ENCODE data around the gene ABHD14A. TPM values are rescaled to one million over a fixed set of nuclear protein-coding genes. Genes with fewer than 3 reads are reported as not detected.

The ABHD14A gene
- total RNA-seq, 6 experiments from 2014 or later, result 8.3 to 22.2 (median 15.1) TPM

DNA sequence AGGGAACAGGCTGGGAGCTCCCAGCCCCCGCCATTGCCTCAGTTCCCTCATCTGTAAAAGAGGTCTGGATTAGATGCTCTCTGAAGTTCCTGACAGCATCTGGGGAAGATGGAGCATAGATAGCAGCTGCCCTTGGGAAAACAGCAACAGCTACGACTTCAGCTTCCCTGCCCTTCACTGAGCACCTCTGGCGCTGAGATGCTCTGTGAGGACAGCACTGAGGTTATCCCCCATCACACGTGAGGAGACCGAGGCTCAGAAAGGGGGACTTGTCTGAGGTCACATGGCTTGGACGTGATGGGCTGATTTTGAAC is 31.9 kb downstream of the ABHD14A start:
- Histone ChIP-seq H3K4me1 (peaks cover 0 to 9% (median 0%) of the 10 kb centered on the region in 4 donors), H3K36me3 (no peaks in the 10 kb centered on the region), H3K27me3 (no peaks in the 10 kb centered on the region), H3K4me3 (no peak overlapping the region), H3K27ac (no peak overlapping the region), H3K9me3 (no peaks in the 10 kb centered on the region)
- ATAC-seq, result no peak
- DNase-seq, result no peak
- 45% methylated on average over 3 of the region's 6 CpGs for WGBS (ENCODE audit: insufficient coverage, low coverage, low lambda C conversion rate, missing lambda C conversion rate)
- TF ChIP-seq CTCF (IDR thresholded peaks at IDR 0.05) (no peak), POLR2A (IDR thresholded peaks at IDR 0.05) (no peak)
- intact Hi-C loops (cut with DNase I), result no loop called here

- Histone ChIP-seq H3K4me1 (peaks cover 0 to 9% (median 0%) of the 10 kb centered on the region in 4 donors), H3K27ac (no peak overlapping the region), H3K4me3 (no peak overlapping the region), H3K27me3 (no peaks in the 10 kb centered on the region), H3K36me3 (no peaks in the 10 kb centered on the region), H3K9me3 (no peaks in the 10 kb centered on the region)
- no peak for DNase-seq
- intact Hi-C loops (cut with DNase I), result no loop called here
- ATAC-seq, result no peak
- no peak for TF ChIP-seq POLR2A (IDR thresholded peaks at IDR 0.05)
- no peak for TF ChIP-seq CTCF (IDR thresholded peaks at IDR 0.05)
- 62% methylated on average over 4 of the region's 4 CpGs for WGBS (ENCODE audit: insufficient coverage, low coverage, low lambda C conversion rate, missing lambda C conversion rate)
These were observed 32.4 kb downstream of the ABHD14A start for GRCh38 chr3:52007291-52007690.

GRCh38 chr3:52010431-52010830 is 35.6 kb downstream of the ABHD14A start:
- DNase-seq (no peak), ATAC-seq (no peak)
- no peak overlapping the region for H3K27ac ChIP-seq
- H3K4me3 ChIP-seq, result no peak overlapping the region
- H3K27me3 ChIP-seq, result no peaks in the 10 kb centered on the region
- no peaks in the 10 kb centered on the region for H3K9me3 ChIP-seq
- H3K36me3 ChIP-seq, result no peaks in the 10 kb centered on the region
- TF ChIP-seq CTCF (IDR thresholded peaks at IDR 0.05) (no peak), POLR2A (IDR thresholded peaks at IDR 0.05) (no peak)
- intact Hi-C loops (cut with DNase I), result no loop called here
- peaks cover 0 to 5% (median 0%) of the 10 kb centered on the region in 4 donors for H3K4me1 ChIP-seq

DNA sequence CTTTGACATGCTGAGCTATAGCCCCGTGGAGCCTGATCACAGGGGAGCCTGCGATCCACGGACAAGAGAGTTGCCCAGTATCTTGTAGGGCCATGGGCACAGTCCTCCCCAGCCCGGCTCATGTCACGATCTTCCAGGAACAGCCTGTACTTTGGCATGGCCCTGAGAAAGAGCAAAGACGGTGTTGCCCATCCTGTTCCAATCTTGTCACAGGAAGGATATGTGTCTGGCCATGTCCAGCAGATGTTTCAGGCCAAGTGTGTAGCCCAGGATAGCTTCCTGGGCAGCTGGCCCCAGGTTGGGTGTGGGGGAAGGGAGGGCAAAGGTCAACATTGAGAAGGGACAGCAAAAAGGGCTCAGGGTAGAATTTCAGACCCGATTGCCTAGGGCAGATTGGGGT is 37.8 kb downstream of the ABHD14A start:
- ATAC-seq, result peak in 1 of 4 donors; percentile 23
- intact Hi-C loops (cut with DNase I), result no loop called here
- TF ChIP-seq CTCF (IDR thresholded peaks at IDR 0.05) (no peak), POLR2A (IDR thresholded peaks at IDR 0.05) (no peak)

More for the DNA sequence above, 37.8 kb downstream of the ABHD14A start:
- WGBS (ENCODE audit: insufficient coverage, low coverage, low lambda C conversion rate, missing lambda C conversion rate), result 80% methylated on average over 2 of the region's 7 CpGs
- DNase-seq, result no peak
- no peaks in the 10 kb centered on the region for H3K4me1 ChIP-seq
- no peak overlapping the region for H3K4me3 ChIP-seq
- H3K27ac ChIP-seq, result no peak overlapping the region
- H3K9me3 ChIP-seq, result no peaks in the 10 kb centered on the region
- H3K27me3 ChIP-seq, result no peaks in the 10 kb centered on the region
- H3K36me3 ChIP-seq, result no peaks in the 10 kb centered on the region
